ENCODE measurements around the gene ZBTB2.

ZBTB2 gene

DNA sequence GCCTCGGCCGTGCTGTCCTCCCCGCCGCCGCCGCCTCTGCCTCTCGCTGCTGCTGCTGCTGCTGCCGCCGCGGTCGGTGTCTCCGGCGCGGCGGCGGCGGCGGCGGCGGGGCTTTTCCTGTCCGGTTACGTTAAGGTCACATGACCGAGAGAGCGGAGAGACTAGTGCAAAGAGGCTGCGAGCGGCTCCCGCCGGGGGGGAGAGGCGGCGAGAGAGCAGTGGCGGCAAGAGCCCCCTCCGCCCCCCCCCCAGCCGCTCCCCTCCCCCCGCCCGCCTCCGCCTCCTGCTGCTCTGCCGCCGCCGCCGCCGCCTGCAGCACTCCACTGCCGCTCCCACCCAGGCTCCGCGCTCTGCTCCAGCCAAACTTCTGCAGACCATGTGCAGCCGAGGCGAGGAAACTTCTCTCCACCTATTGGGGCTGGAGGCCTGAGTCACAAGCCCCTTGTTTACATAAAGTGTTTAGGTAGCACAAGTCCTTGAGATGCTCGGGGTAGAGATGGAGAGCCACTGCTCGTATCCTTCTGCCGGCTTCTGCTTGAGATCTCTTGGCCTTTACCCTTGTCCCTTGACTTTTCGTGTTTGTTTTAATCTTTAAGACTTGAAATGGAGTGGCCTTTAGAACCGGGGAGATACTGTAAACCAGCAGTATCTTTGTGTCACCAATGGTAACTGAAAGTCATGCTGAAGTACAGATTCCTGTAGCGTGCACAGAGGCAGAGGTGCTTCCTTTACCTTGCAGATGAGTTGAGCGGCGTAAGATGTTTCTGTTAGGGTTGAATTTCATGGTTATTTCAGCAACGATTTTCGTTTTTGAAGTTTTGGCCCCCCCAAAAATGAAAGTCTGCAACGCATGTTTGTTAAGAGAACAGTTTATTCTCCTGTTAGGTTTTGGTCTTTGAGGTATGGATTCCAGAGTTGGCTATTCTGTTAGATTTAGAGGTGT, at the start of gene ZBTB2:
ZBTB2 (minus strand) TSS at position 89 of the 943 bp plus-strand sequence. CDS start 17,922 bp downstream, outside the sequence.
- DNase-seq (ENCODE audit: low spot score) = peak; percentile 64

DNA sequence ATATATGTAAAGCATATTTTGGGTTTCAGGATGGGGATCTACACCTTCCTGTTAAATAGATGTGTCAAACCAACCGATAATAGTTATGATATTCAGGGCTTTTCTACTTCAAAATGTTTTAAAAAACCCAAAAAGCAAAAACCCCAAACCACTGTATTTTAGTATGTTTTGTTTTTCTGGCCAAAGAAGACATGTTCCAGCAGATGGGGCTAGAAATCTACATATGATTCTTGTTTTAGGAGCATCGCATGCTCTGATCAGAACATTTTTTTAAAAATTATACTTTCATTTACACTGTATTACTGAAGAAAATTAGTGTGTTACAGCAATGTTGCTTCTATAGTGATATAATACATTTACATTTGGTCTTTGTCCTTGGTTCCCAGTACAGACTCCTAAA, 49.6 kb upstream of the ZBTB2 start:
- peak; percentile 40 for DNase-seq (ENCODE audit: low spot score)

- DNase-seq (ENCODE audit: low spot score) = no peak
Observed at GRCh38 chr6:151440498-151440897, 49.1 kb upstream of the ZBTB2 start.

GRCh38 chr6:151437401-151437800, 46.0 kb upstream of the ZBTB2 start:
- DNase-seq (ENCODE audit: low spot score) = no peak

GRCh38 chr6:151436802-151437201, 45.4 kb upstream of the ZBTB2 start:
- no peak for DNase-seq (ENCODE audit: low spot score)

DNA sequence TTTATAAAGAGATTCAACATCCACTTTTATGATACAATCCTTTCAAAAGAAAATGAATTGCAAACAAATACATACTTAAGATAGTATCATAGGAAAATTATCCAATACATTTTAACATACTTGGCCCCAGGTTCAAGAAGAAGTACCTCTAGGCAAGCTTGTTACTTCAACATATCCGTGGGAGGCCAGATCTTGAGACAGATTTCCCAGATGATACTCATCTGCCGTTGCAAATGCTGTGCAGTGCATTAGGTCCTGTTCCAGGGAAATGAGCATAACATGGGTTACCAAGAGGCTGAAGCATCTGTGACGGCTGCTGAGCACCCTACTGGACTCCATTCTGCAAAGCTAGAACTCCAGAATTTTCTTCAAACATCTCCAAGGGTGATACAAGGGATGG, 44.9 kb upstream of the ZBTB2 start:
- DNase-seq (ENCODE audit: low spot score) = no peak

DNA sequence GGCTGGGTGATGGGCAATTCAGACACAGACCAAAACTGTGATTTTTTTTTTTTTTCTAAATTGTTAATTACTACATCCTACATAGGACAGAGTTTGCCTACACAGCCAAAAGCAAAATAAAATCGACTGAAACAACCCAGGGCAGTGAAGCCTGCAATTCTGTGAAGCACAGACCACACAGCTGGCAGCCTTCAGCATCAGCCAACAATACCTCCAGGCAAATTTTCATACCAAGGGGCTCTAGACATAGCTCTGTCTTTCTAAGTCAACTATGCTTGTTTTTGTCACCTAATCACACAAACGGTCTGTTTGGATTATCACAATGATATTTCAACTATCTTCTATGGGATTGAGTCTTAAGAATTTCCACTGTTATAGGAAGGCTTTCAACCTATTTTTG, 43.0 kb upstream of the ZBTB2 start:
- no peak for DNase-seq (ENCODE audit: low spot score)

DNA sequence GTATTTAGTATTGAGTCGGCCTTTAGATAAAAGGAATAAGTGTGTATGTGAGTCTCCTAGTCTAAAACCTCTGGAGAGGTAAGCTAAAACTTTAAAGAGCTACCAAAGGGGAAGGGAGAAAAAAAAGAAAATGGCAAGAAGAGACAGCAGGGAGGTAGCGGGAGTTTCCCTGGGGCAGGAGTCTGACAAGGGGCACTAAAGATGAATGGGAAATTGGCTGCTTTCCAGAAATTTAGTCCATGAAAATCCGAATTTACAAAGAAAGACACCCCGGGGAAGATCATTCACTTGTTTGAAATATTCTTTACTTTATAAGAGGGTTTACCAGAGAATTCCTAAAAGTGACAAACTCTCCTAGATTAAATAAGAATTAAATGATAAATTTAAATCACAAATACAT, 41.3 kb upstream of the ZBTB2 start:
- no peak for DNase-seq (ENCODE audit: low spot score)

- DNase-seq (ENCODE audit: low spot score) = no peak
Observed at GRCh38 chr6:151431337-151431736, 40.0 kb upstream of the ZBTB2 start.

DNA sequence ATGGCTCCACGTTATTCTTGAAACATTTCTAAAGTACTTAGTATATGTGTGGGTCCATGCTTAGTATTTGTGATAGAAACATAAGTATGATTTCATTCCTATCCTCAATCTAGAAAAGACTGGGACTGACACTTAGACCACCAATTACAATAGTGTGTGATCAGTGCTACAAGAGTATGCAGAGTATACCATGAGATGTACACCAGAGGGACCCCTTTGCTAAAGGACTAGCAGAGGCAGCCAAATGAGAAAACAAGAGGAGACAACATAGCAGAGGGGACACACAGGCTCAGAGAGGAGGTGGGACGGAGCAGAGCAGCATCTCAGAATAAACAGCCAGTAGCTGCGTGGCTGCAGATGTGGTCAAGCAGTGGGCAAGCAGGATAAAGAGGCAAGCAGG, 39.5 kb upstream of the ZBTB2 start:
- DNase-seq (ENCODE audit: low spot score) = no peak

- DNase-seq (ENCODE audit: low spot score) = no peak
Observed at GRCh38 chr6:151428093-151428735, 36.9 kb upstream of the ZBTB2 start.

DNA sequence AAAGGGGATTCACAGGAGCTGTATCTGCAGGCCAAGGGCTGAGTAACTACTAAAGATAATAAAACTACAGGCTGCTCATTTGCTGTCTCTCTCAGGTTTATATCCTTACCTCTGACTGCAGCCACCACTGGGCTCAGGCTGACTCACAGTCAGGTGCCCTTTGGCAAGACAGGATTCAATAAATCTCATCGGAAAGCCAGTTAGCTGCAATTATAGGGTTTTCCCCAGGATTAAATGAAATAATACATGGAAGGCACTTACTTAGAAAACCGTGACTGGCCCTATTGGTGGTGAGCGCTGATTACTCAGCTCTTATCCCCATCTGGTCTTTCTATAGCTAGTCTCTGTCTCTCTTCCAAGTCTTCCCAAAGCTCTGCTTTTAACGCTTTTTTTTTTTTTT, 34.2 kb upstream of the ZBTB2 start:
- DNase-seq (ENCODE audit: low spot score) = no peak

- no peak for DNase-seq (ENCODE audit: low spot score)
Observed at GRCh38 chr6:151422981-151423380, 31.6 kb upstream of the ZBTB2 start.

DNA sequence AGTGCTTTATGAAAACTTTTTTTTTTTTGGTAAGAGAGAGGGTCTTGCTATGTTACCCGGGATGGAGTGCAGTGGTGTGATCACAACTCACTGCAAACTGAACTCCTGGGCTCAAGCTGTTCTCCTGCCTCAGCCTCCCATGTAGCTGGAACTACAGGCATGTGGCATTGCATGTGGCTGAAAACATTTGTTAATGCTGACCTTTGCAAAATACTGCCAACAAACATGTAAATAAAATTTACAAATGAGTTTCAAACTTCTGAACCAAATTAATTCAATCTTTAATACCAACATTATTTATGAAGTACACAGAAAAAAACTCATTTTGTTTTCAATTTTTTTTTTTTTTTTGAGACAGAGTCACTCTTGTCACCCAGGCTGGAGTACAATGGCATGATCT, 26.1 kb upstream of the ZBTB2 start:
- DNase-seq (ENCODE audit: low spot score) = no peak

GRCh38 chr6:151414641-151415260, 23.4 kb upstream of the ZBTB2 start:
- no peak for DNase-seq (ENCODE audit: low spot score)

DNA sequence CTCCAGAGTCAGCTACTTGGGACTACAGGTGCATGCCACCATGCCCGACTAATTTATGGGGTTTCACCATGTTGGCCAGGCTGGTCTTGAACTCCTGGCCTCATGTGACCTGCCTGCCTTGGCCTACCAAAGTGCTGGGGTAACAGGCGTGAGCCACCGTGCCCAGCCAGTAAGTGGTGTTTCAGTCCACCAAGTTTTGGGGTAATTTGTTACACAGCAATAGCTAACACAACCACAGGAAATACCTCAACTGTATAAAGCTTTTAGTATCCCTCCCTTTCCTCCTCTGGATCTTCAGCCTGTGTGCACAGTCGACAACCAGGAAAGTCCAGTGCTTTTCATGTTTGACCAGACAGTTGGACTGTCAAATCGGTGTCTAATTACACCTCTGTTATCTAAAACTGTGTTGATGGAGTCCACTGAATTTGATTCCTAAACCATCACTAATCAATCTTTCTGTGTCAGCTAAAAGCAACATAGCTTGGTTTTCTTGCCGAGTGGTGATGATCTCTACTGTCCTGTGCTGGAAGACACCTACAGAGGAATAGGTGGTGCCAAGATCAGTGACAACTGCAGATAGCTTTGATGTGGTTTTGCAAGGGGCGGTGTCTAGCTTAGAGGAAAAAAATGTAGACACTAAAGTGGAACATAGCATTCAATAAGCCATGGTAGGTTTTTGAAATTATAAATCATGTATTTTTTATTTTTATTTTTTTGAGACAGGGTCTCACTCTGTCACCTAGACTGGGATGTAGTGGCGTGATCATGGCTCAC, 22.2 kb upstream of the ZBTB2 start:
- peak; percentile 76 for DNase-seq (ENCODE audit: low spot score)

DNA sequence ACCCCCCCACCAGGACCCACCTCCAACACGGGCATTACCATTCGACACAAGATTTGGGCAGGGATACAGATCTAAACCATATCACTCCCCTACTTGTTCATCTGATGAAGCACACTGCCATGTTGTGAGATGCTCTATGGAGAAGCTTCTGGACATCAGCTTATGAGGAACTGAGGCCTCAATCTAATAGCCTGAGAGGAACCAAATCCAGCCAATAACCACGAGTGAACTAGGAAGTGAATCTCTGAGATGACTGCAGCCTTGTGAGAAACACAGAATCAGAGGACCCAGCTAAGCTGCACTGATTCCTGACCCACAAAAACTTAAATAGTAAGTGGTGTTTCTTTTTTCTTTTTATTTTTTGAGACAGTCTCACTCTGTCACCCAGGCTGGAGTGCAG, 21.6 kb upstream of the ZBTB2 start:
- DNase-seq (ENCODE audit: low spot score) = no peak

DNA sequence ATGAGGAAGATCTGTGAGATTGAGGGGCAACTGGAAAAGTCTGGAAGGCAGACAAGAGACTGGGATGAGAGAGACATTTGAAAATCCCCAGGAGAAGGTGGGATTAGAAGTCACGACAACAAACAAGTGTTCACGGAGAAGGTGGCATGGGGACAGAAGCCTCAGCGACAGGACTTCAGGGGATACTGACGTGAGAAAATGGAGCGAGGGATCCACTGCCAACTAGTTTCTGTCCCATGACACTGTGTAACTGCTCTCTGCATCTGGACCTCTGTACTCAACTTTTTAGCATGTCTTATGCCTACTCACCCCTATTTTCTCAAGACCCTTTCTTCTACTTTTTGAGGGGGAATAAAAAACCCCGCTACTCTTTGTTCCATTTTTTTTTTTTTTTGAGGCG, 18.3 kb upstream of the ZBTB2 start:
- DNase-seq (ENCODE audit: low spot score) = no peak

DNA sequence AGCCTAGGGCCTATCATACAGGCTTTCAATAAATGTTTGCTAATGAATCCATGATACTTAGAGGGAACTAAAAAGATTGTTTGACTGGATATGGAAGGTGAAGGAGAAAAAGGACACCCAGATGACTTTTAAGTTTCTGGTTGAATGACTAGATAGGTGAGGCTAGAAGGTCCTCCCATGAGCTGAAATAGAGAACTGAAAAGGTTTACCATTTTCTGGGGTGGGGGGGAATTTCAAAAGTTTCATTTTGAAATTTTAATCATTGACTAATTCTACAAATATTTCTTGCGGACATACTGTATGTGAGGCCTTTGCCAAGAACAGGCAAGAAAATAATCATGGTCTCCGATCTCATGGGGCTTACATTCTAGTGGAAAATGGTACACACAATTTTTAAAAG, 17.9 kb upstream of the ZBTB2 start:
- no peak for DNase-seq (ENCODE audit: low spot score)

DNA sequence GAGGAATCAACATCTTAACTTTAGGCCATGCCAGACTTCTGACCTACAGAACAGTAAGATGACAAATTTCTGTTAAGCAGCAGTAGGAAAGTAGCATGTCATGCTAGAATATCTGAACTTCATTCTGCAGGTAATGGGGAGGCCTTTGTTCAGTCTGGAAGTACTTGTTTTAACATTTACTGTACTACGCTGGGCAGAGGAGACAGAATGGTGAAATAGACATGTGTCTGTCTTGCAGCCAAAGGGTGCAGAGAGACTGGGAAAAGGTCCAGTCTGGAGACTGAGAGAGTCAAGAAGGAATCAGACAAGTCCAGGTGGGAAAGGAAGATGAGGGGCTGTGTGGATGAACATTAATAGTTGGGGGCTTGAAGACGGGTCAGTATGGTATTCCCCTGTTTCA, 17.5 kb upstream of the ZBTB2 start:
- no peak for DNase-seq (ENCODE audit: low spot score)

GRCh38 chr6:151403919-151404308, 12.6 kb upstream of the ZBTB2 start:
- DNase-seq (ENCODE audit: low spot score) = no peak

DNA sequence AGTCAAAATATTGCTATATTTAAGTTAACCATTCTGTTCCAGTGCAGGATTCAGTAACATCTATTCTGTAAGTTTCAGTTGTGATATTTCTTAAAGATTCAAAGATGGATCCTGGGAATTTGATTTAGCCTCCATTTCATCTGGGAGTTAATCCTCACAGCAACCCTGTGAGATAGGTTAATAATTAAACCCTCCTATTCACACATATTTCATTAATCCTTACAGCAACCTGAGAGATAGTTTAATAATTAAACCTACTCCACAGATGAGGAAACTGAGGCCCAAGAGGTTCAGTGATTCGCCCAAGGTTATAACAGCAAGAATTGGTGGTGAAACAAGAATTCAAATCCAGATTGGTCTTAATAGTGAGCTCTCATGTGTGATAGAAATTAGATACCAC, 10.9 kb upstream of the ZBTB2 start:
- no peak for DNase-seq (ENCODE audit: low spot score)

Data from CD4-positive, alpha-beta T cell treated with Interleukin-15 for 4 hours (primary cell).